Liver (tissue), 3 donors: ENCODE measurements around the gene SPEF1.

Experiments
- RAD21 ChIP-seq, 2 donors: IDR thresholded peaks; 2 replicates each; pipeline ENCODE4 v1.6.1; 2016; ENCODE audit warnings: antibody characterized with exemption in 2 of 2, mild to moderate bottlenecking in 2 of 2
- TF ChIP-seq, protein P1 (sequence below): fragments of 150-350 bp; IDR thresholded peaks from 2 replicates; pipeline ENCODE4 v1.5.1; 2017; ENCODE audit warnings: improper control_type of control experiment, low read depth, low read length; ENCODE audit not compliant: missing input control
- donor health status: healthy.
- donor health status: healthy.

- TF ChIP-seq, protein P1, sequence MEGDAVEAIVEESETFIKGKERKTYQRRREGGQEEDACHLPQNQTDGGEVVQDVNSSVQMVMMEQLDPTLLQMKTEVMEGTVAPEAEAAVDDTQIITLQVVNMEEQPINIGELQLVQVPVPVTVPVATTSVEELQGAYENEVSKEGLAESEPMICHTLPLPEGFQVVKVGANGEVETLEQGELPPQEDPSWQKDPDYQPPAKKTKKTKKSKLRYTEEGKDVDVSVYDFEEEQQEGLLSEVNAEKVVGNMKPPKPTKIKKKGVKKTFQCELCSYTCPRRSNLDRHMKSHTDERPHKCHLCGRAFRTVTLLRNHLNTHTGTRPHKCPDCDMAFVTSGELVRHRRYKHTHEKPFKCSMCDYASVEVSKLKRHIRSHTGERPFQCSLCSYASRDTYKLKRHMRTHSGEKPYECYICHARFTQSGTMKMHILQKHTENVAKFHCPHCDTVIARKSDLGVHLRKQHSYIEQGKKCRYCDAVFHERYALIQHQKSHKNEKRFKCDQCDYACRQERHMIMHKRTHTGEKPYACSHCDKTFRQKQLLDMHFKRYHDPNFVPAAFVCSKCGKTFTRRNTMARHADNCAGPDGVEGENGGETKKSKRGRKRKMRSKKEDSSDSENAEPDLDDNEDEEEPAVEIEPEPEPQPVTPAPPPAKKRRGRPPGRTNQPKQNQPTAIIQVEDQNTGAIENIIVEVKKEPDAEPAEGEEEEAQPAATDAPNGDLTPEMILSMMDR = no peak
- TF ChIP-seq RAD21 (IDR thresholded peaks at IDR 0.05) = no peak
Observed at GRCh38 chr20:3813848-3814581, 32.8 kb upstream of the SPEF1 start.
